ENCODE data around the gene CSKMT.
"Not testable (repeated sequence)": the region's sequence is repeated elsewhere in the genome, so short reads cannot be mapped to it uniquely, and the experiment has no call there.

Gene CSKMT

GRCh38 chr11:62682518-62682917 lies 17.4 kb downstream of the CSKMT start:
- Histone ChIP-seq H3K4me2 (ENCODE audit: low read length) (no peak overlapping the region), H3K36me3 (ENCODE audit: control insufficient read depth, insufficient read depth, low read length) (no peaks in the 10 kb centered on the region), H3K4ac (ENCODE audit: low read depth, low read length) (no peak overlapping the region), H3K23ac (ENCODE audit: low read length) (no peak overlapping the region), H3K56ac (ENCODE audit: low read length) (no peak overlapping the region), H3K4me1 (ENCODE audit: control insufficient read depth, low read depth, low read length) (peaks cover 3% of the 10 kb centered on the region), H3K9ac (ENCODE audit: low read length) (no peak overlapping the region), H2BK5ac (ENCODE audit: low read length) (no peak overlapping the region), H4K8ac (ENCODE audit: low read depth, low read length) (no peak overlapping the region), H3K79me1 (ENCODE audit: low read length) (peaks cover 6% of the 10 kb centered on the region), H3K27ac (ENCODE audit: low read depth, low read length) (no peak overlapping the region), H2BK120ac (ENCODE audit: low read depth, low read length) (no peak overlapping the region), H3K79me2 (ENCODE audit: control insufficient read depth, insufficient read depth, low read length) (peaks cover 10% of the 10 kb centered on the region), H4K5ac (ENCODE audit: low read length) (no peak overlapping the region), H3K18ac (ENCODE audit: low read length) (no peak overlapping the region), H3K27me3 (ENCODE audit: insufficient read depth, low read length, poor library complexity) (no peaks in the 10 kb centered on the region), H2AK5ac (ENCODE audit: low read length) (no peak overlapping the region), H2BK15ac (replicated peaks; ENCODE audit: low read depth) (no peak overlapping the region), H3K4me3 (ENCODE audit: low read length) (no peak overlapping the region)
- DNase-seq = no peak
- WGBS (ENCODE audit: extremely low coverage, insufficient coverage, low lambda C conversion rate) = no CpG with 5 or more reads among the region's 7 CpGs

- H3K4me3 ChIP-seq (ENCODE audit: low read length) = no peak overlapping the region
- no peak for DNase-seq
- no peak overlapping the region for H2BK15ac ChIP-seq (replicated peaks; ENCODE audit: low read depth)
- H3K79me2 ChIP-seq (ENCODE audit: control insufficient read depth, insufficient read depth, low read length) = no peaks in the 10 kb centered on the region
- H3K27ac ChIP-seq (ENCODE audit: low read depth, low read length) = no peak overlapping the region
- H2BK5ac ChIP-seq (ENCODE audit: low read length) = no peak overlapping the region
- no peaks in the 10 kb centered on the region for H3K4me1 ChIP-seq (ENCODE audit: control insufficient read depth, low read depth, low read length)
- no peak overlapping the region for H3K9ac ChIP-seq (ENCODE audit: low read length)
- whole genome bisulfite sequencing (ENCODE audit: extremely low coverage, insufficient coverage, low lambda C conversion rate) = 100% methylated on average over 2 of the region's 74 CpGs
- no peak overlapping the region for H2BK120ac ChIP-seq (ENCODE audit: low read depth, low read length)
- peaks cover 3% of the 10 kb centered on the region for H3K36me3 ChIP-seq (ENCODE audit: control insufficient read depth, insufficient read depth, low read length)
- H3K27me3 ChIP-seq (ENCODE audit: insufficient read depth, low read length, poor library complexity) = no peaks in the 10 kb centered on the region
- H3K79me1 ChIP-seq (ENCODE audit: low read length) = no peaks in the 10 kb centered on the region
- no peak overlapping the region for H4K8ac ChIP-seq (ENCODE audit: low read depth, low read length)
- H3K23ac ChIP-seq (ENCODE audit: low read length) = no peak overlapping the region
- no peak overlapping the region for H3K18ac ChIP-seq (ENCODE audit: low read length)
- H2AK5ac ChIP-seq (ENCODE audit: low read length) = no peak overlapping the region
- H3K4me2 ChIP-seq (ENCODE audit: low read length) = no peak overlapping the region
- no peak overlapping the region for H4K5ac ChIP-seq (ENCODE audit: low read length)
- no peak overlapping the region for H3K56ac ChIP-seq (ENCODE audit: low read length)
- no peak overlapping the region for H3K4ac ChIP-seq (ENCODE audit: low read depth, low read length)
Observed at GRCh38 chr11:62687508-62688396, 22.6 kb downstream of the CSKMT start.

- H4K8ac ChIP-seq (ENCODE audit: low read depth, low read length) = no peak overlapping the region
- no peak overlapping the region for H3K9ac ChIP-seq (ENCODE audit: low read length)
- H3K18ac ChIP-seq (ENCODE audit: low read length) = no peak overlapping the region
- H3K79me1 ChIP-seq (ENCODE audit: low read length) = no peaks in the 10 kb centered on the region
- H2AK5ac ChIP-seq (ENCODE audit: low read length) = no peak overlapping the region
- no peak overlapping the region for H3K4ac ChIP-seq (ENCODE audit: low read depth, low read length)
- no peak overlapping the region for H3K23ac ChIP-seq (ENCODE audit: low read length)
- no peak overlapping the region for H3K4me2 ChIP-seq (ENCODE audit: low read length)
- no peaks in the 10 kb centered on the region for H3K79me2 ChIP-seq (ENCODE audit: control insufficient read depth, insufficient read depth, low read length)
- H2BK5ac ChIP-seq (ENCODE audit: low read length) = no peak overlapping the region
- no peak overlapping the region for H3K56ac ChIP-seq (ENCODE audit: low read length)
- no peak overlapping the region for H3K27ac ChIP-seq (ENCODE audit: low read depth, low read length)
- no peaks in the 10 kb centered on the region for H3K27me3 ChIP-seq (ENCODE audit: insufficient read depth, low read length, poor library complexity)
- WGBS (ENCODE audit: extremely low coverage, insufficient coverage, low lambda C conversion rate) = no CpG with 5 or more reads among the region's 1 CpG
- H3K36me3 ChIP-seq (ENCODE audit: control insufficient read depth, insufficient read depth, low read length) = peaks cover 3% of the 10 kb centered on the region
- H3K4me1 ChIP-seq (ENCODE audit: control insufficient read depth, low read depth, low read length) = no peaks in the 10 kb centered on the region
- H3K4me3 ChIP-seq (ENCODE audit: low read length) = no peak overlapping the region
- H4K5ac ChIP-seq (ENCODE audit: low read length) = no peak overlapping the region
- no peak for DNase-seq
- H2BK120ac ChIP-seq (ENCODE audit: low read depth, low read length) = no peak overlapping the region
- H2BK15ac ChIP-seq (replicated peaks; ENCODE audit: low read depth) = no peak overlapping the region
Observed at GRCh38 chr11:62688491-62688890, 23.4 kb downstream of the CSKMT start.

- H4K8ac ChIP-seq (ENCODE audit: low read depth, low read length) = no peak within 1 kb of the TSS
- no peak within 1 kb of the TSS for H2BK15ac ChIP-seq (replicated peaks; ENCODE audit: low read depth)
- H3K4ac ChIP-seq (ENCODE audit: low read depth, low read length) = no peak within 1 kb of the TSS
- no peaks in the 10 kb centered on the region for H3K27me3 ChIP-seq (ENCODE audit: insufficient read depth, low read length, poor library complexity)
- no CpG with 5 or more reads among the region's 11 CpGs for WGBS (ENCODE audit: extremely low coverage, insufficient coverage, low lambda C conversion rate)
- H3K9ac ChIP-seq (ENCODE audit: low read length) = no peak within 1 kb of the TSS
- H2AK5ac ChIP-seq (ENCODE audit: low read length) = no peak within 1 kb of the TSS
- no peak within 1 kb of the TSS for H3K27ac ChIP-seq (ENCODE audit: low read depth, low read length)
- no peak within 1 kb of the TSS for H3K56ac ChIP-seq (ENCODE audit: low read length)
- H2BK5ac ChIP-seq (ENCODE audit: low read length) = no peak within 1 kb of the TSS
- H3K23ac ChIP-seq (ENCODE audit: low read length) = no peak within 1 kb of the TSS
- no peak within 1 kb of the TSS for H3K18ac ChIP-seq (ENCODE audit: low read length)
- no peaks in the 10 kb centered on the region for H3K4me1 ChIP-seq (ENCODE audit: control insufficient read depth, low read depth, low read length)
- no peak within 1 kb of the TSS for H3K4me2 ChIP-seq (ENCODE audit: low read length)
- H4K5ac ChIP-seq (ENCODE audit: low read length) = no peak within 1 kb of the TSS
- no peak for DNase-seq
- peaks cover 4% of the 10 kb centered on the region for H3K36me3 ChIP-seq (ENCODE audit: control insufficient read depth, insufficient read depth, low read length)
- H3K4me3 ChIP-seq (ENCODE audit: low read length) = no peak within 1 kb of the TSS
- no peaks in the 10 kb centered on the region for H3K79me2 ChIP-seq (ENCODE audit: control insufficient read depth, insufficient read depth, low read length)
- H2BK120ac ChIP-seq (ENCODE audit: low read depth, low read length) = no peak within 1 kb of the TSS
- no peaks in the 10 kb centered on the region for H3K79me1 ChIP-seq (ENCODE audit: low read length)
Observed at GRCh38 chr11:62689421-62690183, 24.5 kb downstream of the CSKMT start, which contains the start of gene LRRN4CL. LRRN4CL (minus strand) TSS chr11:62689530; CDS start chr11:62688508, 1,022 bp downstream.

- not testable (repeated sequence) for H2AK5ac ChIP-seq (ENCODE audit: low read length); H2BK5ac ChIP-seq (ENCODE audit: low read length); H3K9ac ChIP-seq (ENCODE audit: low read length); H3K4ac ChIP-seq (ENCODE audit: low read depth, low read length); H4K8ac ChIP-seq (ENCODE audit: low read depth, low read length); H3K23ac ChIP-seq (ENCODE audit: low read length); H2BK120ac ChIP-seq (ENCODE audit: low read depth, low read length); H3K27ac ChIP-seq (ENCODE audit: low read depth, low read length); H4K5ac ChIP-seq (ENCODE audit: low read length); H3K18ac ChIP-seq (ENCODE audit: low read length); H3K79me2 ChIP-seq (ENCODE audit: control insufficient read depth, insufficient read depth, low read length); H3K56ac ChIP-seq (ENCODE audit: low read length); H3K4me3 ChIP-seq (ENCODE audit: low read length); H3K4me2 ChIP-seq (ENCODE audit: low read length); H2BK15ac ChIP-seq (replicated peaks; ENCODE audit: low read depth); H3K4me1 ChIP-seq (ENCODE audit: control insufficient read depth, low read depth, low read length); H3K79me1 ChIP-seq (ENCODE audit: low read length); H3K36me3 ChIP-seq (ENCODE audit: control insufficient read depth, insufficient read depth, low read length); DNase-seq; H3K27me3 ChIP-seq (ENCODE audit: insufficient read depth, low read length, poor library complexity)
- no CpG with 5 or more reads among the region's 4 CpGs for WGBS (ENCODE audit: extremely low coverage, insufficient coverage, low lambda C conversion rate)
Observed at GRCh38 chr11:62693624-62694023, 28.5 kb downstream of the CSKMT start.

All from mesendoderm (in vitro differentiated cells).